ENCODE results near the gene ZNF576. TPM values are rescaled to one million over a fixed set of nuclear protein-coding genes. Genes with fewer than 3 reads are reported as not detected.

The ZNF576 gene
- total and polyA plus RNA-seq, 2 of the 13 experiments (the other 11 are each of a cell fraction or from before 2014, with no cell fraction given) = 7.2 to 9.6 TPM

- TF ChIP-seq SP4 (CRISPR knock-in tag; IDR thresholded peaks at IDR 0.05) (no peak), FOXK1 (CRISPR knock-in tag; IDR thresholded peaks at IDR 0.05; ENCODE audit: borderline replicate concordance, low read depth) (no peak), ZNF367 (CRISPR knock-in tag; IDR thresholded peaks at IDR 0.05; ENCODE audit: borderline replicate concordance) (no peak; the same call in 1 of the 2 replicates), ARID2 (CRISPR knock-in tag; IDR thresholded peaks at IDR 0.05; ENCODE audit: borderline replicate concordance) (peak; percentile 76; the same call in 1 of the 2 replicates), CBX2 (IDR thresholded peaks at IDR 0.05; ENCODE audit: low read depth, low read length) (no peak), CBX2 (CRISPR knock-in tag; IDR thresholded peaks at IDR 0.05; ENCODE audit: low read depth) (no peak), ELK4 (CRISPR knock-in tag; IDR thresholded peaks at IDR 0.05; ENCODE audit: borderline replicate concordance) (peak; percentile 63; the same call in 1 of the 2 replicates), ZNF776 (CRISPR knock-in tag; IDR thresholded peaks at IDR 0.05) (peak; percentile 96; the same call in 1 of the 2 replicates), ZFP36L2 (CRISPR knock-in tag; IDR thresholded peaks at IDR 0.05) (no peak), ZNF607 (CRISPR knock-in tag; IDR thresholded peaks at IDR 0.05; ENCODE audit: borderline replicate concordance) (peak; percentile 84; the same call in 1 of the 2 replicates), CBX5 (CRISPR knock-in tag; IDR thresholded peaks at IDR 0.05; ENCODE audit: borderline replicate concordance) (no peak), ZNF235 (CRISPR knock-in tag; IDR thresholded peaks at IDR 0.05; ENCODE audit: borderline replicate concordance) (no peak; the same call in 1 of the 2 replicates), EED (CRISPR knock-in tag; IDR thresholded peaks at IDR 0.05) (peak; percentile 88), ZNF317 (CRISPR knock-in tag; IDR thresholded peaks at IDR 0.05) (peak; percentile 77; the same call in 1 of the 2 replicates), KDM4B (CRISPR knock-in tag; IDR thresholded peaks at IDR 0.05) (no peak; the same call in none of the 2 replicates), SIX4 (CRISPR knock-in tag; IDR thresholded peaks at IDR 0.05) (no peak; the same call in 1 of the 2 replicates), KLF6 (CRISPR knock-in tag; IDR thresholded peaks at IDR 0.05) (peak; percentile 80; the same call in 1 of the 2 replicates), GFI1 (CRISPR knock-in tag; IDR thresholded peaks at IDR 0.05; ENCODE audit: borderline replicate concordance) (peak; percentile 67; the same call in 1 of the 2 replicates), CEBPG (CRISPR knock-in tag; IDR thresholded peaks at IDR 0.05) (no peak), KMT2B (CRISPR knock-in tag; IDR thresholded peaks at IDR 0.05) (peak; percentile 55; the same call in 1 of the 2 replicates), KLF15 (CRISPR knock-in tag; IDR thresholded peaks at IDR 0.05; ENCODE audit: borderline replicate concordance) (peak; percentile 95), ZNF501 (CRISPR knock-in tag; IDR thresholded peaks at IDR 0.05) (no peak), ZBTB21 (CRISPR knock-in tag; IDR thresholded peaks at IDR 0.05) (no peak), REL (CRISPR knock-in tag; conservative IDR thresholded peaks at IDR 0.05) (peak; percentile 94)
- TF ChIP-seq, protein P1, sequence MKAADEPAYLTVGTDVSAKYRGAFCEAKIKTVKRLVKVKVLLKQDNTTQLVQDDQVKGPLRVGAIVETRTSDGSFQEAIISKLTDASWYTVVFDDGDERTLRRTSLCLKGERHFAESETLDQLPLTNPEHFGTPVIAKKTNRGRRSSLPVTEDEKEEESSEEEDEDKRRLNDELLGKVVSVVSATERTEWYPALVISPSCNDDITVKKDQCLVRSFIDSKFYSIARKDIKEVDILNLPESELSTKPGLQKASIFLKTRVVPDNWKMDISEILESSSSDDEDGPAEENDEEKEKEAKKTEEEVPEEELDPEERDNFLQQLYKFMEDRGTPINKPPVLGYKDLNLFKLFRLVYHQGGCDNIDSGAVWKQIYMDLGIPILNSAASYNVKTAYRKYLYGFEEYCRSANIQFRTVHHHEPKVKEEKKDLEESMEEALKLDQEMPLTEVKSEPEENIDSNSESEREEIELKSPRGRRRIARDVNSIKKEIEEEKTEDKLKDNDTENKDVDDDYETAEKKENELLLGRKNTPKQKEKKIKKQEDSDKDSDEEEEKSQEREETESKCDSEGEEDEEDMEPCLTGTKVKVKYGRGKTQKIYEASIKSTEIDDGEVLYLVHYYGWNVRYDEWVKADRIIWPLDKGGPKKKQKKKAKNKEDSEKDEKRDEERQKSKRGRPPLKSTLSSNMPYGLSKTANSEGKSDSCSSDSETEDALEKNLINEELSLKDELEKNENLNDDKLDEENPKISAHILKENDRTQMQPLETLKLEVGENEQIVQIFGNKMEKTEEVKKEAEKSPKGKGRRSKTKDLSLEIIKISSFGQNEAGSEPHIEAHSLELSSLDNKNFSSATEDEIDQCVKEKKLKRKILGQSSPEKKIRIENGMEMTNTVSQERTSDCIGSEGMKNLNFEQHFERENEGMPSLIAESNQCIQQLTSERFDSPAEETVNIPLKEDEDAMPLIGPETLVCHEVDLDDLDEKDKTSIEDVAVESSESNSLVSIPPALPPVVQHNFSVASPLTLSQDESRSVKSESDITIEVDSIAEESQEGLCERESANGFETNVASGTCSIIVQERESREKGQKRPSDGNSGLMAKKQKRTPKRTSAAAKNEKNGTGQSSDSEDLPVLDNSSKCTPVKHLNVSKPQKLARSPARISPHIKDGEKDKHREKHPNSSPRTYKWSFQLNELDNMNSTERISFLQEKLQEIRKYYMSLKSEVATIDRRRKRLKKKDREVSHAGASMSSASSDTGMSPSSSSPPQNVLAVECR (CRISPR knock-in tag; IDR thresholded peaks at IDR 0.05; ENCODE audit: borderline replicate concordance) = peak; percentile 85
Measured at GRCh38 chr19:43619262-43620060, 23.1 kb downstream of the ZNF576 start, which contains the start of gene ZNF428 (continued).
